ENCODE measurements around the gene TEC. TPM values are rescaled to one million over a fixed set of nuclear protein-coding genes. Genes with fewer than 3 reads are reported as not detected.

TEC gene
- total RNA-seq, 1 donor from 2014 or later = 1.7 TPM

DNA sequence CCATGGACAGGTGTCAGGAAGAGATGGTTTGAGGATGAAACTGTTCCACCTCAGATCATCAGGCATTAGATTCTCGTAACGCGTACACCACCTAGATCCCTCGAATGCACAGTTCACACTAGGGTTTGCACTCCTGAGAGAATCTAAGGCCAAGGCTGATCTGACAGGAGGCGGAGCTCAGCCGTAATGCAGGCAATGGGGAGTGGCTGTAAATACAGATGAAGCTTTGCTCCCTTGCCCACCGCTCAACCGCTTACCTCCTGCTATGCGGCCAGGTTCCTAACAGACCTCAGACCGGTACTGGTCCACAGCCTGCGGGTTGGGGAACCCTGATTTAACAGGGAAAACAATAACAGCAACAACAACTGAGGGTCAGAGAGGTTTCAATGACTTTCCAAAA lies 2.0 kb upstream of the TEC start:
- DNase-seq (no peak), ATAC-seq (ENCODE audit: poor library complexity) (no peak)
- intact Hi-C loops (cut with DNase I) = no loop called here

DNA sequence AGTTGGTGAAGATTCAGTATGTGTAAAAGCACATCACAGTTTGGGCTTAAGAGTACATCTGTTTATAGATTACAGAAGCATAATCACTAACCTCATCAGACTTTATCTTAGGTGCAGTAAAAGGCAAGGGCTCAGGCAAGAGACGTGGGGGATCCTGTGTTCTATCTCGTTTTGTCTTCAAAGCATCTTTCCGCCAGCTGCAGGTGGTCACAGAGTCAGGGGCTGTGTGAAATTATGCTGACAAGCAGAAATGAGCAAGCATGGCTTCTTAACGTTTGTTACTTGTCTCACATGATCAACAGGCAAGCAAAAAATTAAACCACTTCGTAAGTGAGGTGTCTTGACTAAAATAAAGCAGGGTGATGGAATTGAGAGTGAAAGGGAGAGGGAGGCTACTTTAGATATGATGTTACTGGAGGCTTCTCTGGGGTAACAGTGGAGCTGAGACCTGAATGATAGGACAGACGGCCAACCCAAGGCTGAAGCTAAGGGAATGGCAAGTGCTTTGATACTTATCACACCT lies 1.4 kb upstream of the TEC start:
- intact Hi-C loops (cut with DNase I) = no loop called here
- ATAC-seq (ENCODE audit: poor library complexity) = no peak
- no peak for DNase-seq

DNA sequence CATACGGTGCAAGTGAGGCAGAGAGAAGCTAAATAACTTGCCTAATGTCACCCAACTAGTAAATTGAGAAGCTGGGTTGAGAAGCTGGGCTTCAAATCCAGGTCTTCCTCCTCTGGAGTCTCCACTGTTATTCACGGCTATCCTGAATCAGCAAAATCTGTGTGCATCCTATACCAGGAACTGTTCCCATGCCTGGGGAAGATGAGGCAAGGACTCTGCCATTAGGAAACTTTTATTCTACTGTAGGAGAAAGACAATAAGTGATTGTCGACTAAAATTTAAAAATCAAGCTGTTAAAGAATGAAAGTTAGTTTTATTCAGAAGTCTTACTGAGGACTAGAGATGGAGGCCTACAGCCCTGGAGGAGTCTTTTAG lies 872 bp upstream of the TEC start:
- ATAC-seq (ENCODE audit: poor library complexity) (no peak), DNase-seq (no peak)
- intact Hi-C loops (cut with DNase I) = no loop called here

DNA sequence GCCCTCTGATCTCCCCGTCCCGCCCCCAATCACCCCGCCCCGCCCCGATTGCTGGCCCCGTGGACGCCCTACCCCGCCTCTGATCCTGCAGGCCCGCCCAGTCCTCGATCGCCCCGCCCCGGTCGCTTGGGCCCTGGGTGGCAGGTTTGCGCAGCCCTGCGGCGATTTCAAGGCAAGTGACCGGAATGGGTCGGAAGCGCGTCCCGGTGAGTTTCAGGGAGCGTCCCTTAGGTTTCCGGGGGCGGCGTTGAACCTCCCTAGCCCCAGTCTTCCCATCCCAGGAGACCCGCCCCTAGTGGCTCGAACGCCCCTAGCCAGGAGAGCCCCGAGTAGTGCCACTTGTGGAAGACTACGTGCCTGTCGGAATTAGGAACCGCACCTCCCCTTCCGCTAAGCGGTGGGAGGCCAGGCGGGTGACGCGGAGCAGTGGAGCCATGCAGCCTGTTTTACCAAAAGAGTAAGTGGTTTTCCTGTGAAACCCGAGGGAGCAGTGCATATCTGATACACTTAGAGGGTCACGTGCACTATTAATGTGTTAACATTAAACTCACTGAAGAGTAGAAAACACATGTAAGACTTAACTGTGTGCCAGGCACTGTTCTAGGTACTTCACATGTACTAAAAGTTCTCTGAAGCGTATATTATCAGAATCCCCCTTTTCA lies 354 bp upstream of the TEC start:
- intact Hi-C loops (cut with DNase I) = no loop called here
- DNase-seq (peak; percentile 96), ATAC-seq (ENCODE audit: poor library complexity) (peak; percentile 99)

DNA sequence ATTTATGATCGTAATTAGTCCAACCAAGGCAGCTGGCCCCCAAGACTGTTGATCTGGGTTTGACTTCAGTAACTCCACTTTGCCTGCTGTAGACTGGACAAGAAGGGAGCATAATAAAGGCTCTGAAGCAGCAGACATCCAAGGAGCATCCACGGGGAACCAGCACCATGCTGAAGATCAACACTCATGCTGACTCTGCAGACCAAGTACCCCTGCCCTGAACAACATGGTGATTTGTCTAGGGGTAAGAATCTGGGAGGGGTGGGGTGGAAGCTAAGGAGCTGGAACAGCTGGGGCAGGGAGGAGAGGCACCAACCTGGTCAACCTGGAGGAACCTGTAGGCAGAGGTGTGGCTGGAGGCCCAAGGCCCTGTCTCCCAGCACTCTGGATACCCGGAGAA lies 2.1 kb downstream of the TEC start:
- intact Hi-C loops (cut with DNase I) = no loop called here
- ATAC-seq (ENCODE audit: poor library complexity) = no peak
- no peak for DNase-seq

DNA sequence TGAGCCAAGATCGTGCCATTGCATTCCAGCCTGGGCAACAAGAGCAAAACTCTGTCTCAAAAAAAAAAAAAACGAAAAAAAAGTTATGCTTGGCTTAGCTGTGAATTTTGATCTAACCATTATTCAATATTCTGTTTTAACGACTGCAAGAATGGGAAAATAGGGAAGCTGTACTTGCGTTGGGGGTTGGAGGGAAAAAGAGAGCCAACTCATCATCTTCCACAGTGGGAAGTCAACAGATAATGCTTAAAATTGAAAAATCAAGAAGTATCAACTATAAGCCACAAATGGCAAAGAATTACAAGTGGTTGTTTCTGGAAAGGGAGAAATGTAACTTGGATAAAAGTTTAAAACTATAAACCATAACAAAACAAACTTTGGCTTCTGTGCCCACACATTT lies 2.9 kb downstream of the TEC start:
- DNase-seq = no peak
- intact Hi-C loops (cut with DNase I) = no loop called here
- no peak for ATAC-seq (ENCODE audit: poor library complexity)

DNA sequence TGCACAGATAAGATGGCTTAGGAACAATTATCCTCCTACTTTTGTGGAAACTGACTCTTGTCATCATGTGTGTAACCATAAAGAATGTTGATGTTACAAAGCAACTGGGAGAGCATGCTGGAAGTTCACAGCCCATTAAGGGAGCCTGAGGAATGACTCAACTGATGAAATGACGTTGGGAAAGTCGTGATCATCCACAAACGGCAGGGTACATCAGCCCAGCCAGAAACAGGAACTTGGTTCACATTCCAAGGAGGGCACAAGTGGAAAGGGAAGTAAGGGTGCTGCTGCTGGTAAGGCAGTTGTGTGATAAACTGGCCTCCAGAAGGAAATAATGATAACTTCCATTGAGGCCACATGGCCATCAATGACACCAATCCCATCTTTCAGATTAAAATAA lies 6.7 kb downstream of the TEC start:
- peak; percentile 51 for ATAC-seq (ENCODE audit: poor library complexity)

DNA sequence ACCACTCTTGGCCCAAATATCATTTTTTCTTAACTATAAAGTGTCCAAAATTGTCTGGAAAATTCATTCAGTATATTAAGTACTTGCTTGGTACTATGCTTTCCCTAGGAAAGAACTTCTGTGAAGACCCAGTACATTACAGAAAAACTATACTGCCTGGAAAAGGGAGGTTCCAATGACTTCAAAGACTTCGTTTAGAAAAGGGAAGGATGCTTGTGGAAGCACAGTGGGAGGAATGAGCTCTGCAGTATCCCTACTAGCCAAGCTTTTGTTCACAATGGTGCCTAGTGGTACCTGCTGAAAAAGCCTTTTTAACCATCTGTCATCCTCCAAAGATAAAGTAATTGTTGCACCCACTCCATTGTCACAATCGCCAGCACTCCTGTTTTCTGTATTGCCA lies 7.2 kb downstream of the TEC start:
- DNase-seq (no peak), ATAC-seq (ENCODE audit: poor library complexity) (no peak)
- intact Hi-C loops (cut with DNase I) = no loop called here

More for the DNA sequence above, 6.7 kb downstream of the TEC start:
- intact Hi-C loops (cut with DNase I) = no loop called here
- no peak for DNase-seq

DNA sequence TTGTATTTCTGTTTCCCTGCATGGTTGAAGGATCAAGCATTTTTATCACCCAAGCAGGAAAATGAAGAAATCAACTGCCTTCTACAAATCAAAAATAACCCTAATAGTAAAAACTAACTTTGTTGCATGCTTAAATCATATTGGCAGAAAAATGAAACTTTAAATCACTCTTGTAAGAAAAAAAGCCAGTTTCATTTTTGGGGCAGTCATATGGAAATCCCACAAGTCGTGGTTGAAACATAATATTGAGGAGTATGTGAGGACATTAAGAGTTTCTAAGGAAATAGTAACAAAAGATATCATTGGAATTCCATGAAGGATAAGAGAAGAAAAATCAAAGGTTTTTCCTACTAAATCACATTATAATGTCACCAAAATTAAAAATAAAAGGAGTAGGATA lies 8.4 kb downstream of the TEC start:
- intact Hi-C loops (cut with DNase I) = no loop called here
- no peak for ATAC-seq (ENCODE audit: poor library complexity)
- DNase-seq = no peak

DNA sequence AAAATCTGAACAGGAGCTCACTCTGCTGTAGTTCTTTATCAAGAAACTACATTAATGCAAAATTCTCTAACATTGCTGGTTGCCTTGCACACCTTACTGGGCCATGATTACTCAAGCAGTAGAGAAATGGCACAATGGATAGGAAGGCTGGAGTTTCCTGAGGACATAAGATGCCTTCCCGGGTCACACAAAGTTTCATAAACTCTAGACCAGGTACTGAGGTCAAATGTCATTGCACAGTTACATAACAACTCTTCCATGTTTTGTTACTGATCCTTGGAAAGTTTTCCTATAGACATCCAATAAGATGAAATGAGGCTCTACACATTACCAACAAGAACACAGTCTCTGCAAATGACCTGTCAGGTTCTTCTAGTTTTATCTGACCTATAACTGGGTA lies 9.9 kb downstream of the TEC start:
- ATAC-seq (ENCODE audit: poor library complexity) (no peak), DNase-seq (no peak)
- intact Hi-C loops (cut with DNase I) = no loop called here

DNA sequence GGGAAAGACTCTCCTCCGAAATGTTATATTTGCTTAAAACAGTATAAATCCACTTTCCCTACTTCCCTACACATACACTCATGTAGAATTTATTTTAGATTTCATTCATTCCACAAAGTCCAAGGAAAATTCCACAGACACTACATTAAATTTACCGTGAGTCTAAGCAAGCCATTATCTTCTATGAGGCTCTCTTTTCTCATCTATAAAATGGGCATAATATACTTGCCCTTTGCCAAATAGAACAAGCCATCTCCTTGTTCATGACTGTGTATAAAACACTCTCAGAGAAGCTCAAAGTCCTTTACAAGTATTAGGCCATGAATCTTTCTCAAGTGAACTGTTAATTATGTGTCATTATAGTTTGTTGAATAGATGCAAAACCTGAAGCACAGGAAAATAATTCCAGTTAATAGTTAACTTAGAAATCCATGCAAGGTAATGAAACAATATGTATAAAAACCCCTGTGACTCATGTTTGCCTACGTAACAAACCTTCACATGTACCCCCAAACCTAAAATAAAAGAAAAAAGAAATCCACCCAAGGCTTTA lies 10.7 kb downstream of the TEC start:
- ATAC-seq (ENCODE audit: poor library complexity) (no peak), DNase-seq (no peak)
- intact Hi-C loops (cut with DNase I) = no loop called here

DNA sequence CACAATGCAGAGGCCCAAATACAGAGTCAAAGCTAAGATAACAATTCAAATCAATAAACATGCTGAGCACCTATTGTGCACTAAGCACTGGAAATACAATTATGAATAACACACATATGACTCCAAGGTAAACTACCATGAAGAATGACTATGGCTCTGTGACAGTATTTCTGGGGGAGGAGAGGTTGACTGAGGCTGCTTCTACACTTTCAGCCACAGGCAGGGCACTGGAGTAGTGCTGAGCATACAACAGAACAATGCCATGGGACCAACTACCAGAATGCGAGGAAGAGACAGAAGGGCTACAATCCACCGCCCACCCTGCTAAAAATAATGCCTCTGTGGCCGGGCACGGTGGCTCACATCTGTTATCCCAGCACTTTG lies 13.7 kb downstream of the TEC start:
- DNase-seq (no peak), ATAC-seq (ENCODE audit: poor library complexity) (no peak)
- intact Hi-C loops (cut with DNase I) = no loop called here

DNA sequence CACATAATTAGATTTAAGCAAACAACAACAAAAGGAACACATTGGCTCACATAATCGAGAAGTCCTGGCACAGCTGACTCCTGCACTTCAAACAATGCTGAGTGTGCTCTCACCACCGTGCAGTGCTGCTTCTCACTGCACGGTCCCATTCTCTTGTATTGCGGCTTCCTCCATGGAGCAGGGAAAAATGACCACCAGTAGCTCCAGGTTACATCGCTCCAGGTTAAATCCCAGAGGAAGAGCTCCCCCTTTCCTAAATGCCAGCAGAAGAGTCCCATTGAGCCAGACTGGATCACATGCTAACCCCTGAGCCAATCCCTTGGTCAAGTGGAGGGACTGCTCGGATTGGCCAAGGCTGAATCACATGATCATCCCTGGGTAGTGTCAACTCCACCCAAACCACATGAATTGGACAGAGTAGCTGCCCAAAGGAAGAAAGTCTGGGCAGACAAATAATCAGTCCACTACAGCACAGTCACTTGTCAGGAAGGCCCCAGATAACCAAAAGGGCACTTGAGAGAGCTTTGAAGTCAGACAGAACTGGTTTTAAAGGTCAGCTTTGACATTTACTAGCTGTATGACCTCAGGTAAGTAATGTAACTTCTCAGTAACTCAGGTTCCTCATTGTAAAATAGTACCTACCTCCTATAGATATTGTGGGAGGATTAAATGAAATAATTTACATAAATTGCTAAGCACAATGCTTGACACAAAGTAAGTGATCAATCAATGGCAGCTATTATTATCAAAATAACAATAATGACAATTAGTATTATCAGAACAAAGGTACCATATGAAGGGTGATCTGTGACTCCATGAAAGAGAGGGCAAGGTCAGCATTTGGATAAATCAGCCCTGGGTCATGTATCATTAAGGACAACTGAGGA lies 14.3 kb downstream of the TEC start:
- DNase-seq (no peak), ATAC-seq (ENCODE audit: poor library complexity) (peak; percentile 79)
- intact Hi-C loops (cut with DNase I) = no loop called here

DNA sequence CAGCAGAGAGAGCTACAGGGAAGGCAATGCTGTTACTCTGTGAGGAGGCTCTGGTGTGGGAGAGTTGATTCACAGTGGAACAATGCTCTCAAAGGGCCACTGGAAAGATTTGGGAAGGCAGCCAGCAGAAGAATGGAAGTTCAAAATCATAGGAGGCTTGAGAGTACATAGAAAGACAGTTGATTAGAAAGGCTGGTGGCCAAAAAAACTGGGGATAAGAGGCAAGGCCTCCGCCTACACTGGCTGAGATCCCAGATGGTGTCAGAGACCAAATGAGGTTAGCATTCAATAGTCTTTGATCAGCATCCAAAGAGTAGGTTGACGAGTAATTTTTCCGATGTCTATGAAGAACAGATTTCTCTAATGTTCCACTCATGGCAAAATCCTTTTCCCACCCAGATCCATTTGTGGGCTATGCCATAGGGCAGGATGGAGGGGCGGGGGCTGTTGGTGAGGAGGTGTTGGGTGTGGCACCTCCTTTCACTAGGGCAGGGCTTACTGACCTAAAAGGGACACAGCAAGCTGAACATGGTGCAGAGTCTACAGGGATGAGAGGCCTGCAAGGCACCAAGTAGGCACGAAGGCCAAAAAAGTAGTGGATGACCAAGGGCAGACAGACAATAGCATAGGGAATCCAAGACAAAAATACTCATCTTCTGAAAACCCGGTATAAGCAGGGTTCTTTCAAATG lies 15.1 kb downstream of the TEC start:
- intact Hi-C loops (cut with DNase I) = no loop called here
- DNase-seq (no peak), ATAC-seq (ENCODE audit: poor library complexity) (peak; percentile 90)

DNA sequence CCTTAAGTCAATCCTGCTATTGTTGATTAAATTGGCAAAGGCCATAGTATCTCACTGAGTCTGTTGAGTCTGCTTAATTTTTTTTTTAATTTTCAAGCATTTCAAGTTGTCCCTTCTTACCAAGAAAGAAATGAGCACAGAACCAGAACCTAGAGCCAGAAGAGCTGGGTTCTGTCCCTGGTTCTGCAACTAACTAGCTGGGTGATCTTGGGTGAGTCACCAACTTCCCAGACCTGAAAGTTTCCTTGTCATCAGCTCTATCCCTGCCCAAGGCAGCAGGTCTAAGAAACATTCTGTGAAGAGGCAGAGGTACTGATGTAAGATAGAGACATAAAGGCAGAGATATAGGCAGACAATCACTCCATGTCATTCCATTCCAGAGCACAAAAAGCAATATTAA lies 17.3 kb downstream of the TEC start:
- DNase-seq = no peak
- intact Hi-C loops (cut with DNase I) = no loop called here
- ATAC-seq (ENCODE audit: poor library complexity) = no peak

DNA sequence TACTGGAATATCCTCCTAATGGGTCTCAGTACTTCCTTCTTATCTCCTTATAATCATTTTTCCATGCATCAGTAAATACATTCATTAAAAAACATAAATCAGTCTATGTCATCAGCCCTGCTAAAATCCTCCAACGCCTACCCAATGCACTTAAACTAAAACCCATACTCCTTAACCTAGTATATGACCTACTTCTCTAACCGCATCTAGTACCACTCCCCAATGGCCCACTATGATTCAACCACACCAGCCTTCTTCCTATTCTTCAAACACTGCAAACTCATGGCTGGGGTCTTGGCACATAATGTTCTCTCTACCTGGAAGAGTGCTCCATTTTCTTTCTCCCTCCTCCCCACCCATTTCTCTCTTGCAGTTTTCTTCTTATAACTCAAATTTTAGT lies 18.7 kb downstream of the TEC start:
- ATAC-seq (ENCODE audit: poor library complexity) (no peak), DNase-seq (no peak)
- intact Hi-C loops (cut with DNase I) = no loop called here

DNA sequence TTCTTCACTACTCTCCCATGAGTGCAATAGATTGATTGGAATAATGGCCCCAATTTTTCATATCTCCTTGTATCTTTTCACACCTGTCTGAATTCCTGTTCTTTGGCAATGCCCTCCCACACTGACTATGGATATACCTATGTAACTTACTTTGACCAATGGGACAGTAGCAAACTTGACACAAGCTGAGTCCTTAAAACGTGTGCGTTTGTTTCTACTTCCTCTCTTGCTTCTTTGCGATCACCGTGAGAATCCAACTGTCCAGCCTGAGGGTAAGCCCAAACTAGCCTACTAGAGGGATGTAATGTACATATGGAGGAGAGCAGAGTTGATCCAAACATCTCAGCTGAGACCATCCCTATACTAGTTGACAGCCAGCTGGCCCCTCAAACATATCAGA lies 19.3 kb downstream of the TEC start:
- ATAC-seq (ENCODE audit: poor library complexity) (no peak), DNase-seq (no peak)
- intact Hi-C loops (cut with DNase I) = no loop called here

DNA sequence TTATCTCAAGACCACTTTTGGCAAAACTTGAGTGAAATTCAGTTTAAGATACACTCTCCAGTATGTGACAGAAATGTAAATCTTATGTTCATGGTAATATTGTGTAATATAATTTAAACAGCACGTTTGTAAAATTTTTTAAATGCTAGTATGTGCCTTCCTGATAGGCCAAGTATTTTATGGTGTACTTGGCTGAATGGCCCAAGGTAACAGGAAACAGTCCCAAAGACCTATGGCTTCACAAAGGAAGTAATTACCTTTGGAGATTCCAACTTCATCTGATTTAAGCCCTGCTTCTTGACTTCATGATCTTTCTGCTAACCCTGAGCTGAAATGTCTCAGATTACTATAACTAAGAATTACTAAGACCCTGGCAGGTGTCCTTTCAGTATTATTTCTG lies 20.3 kb downstream of the TEC start:
- intact Hi-C loops (cut with DNase I) = no loop called here

DNA sequence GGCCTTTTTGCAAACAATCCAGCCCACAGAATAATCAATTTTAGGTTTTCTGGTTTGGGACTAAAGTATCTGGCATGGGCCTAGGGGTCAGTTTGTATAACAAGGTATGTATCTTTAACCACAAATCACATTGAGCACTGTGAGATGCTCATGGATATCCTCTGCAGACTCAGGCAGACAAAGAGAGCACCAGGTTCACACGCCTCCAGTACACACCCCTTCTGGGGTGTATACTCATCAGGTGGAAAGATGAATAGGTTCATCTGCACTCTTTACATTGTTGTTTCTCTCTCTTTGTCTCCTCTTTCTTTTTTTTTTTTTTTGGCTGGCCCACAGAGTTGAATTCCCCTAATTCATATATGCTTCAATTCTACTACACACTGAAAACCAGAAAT lies 21.1 kb downstream of the TEC start:
- ATAC-seq (ENCODE audit: poor library complexity) = no peak
- intact Hi-C loops (cut with DNase I) = no loop called here
- DNase-seq = no peak

More for the DNA sequence above, 20.3 kb downstream of the TEC start:
- no peak for ATAC-seq (ENCODE audit: poor library complexity)
- no peak for DNase-seq
